GM21515 (cell line): ENCODE data around the gene CXCL1.

Experiments
- ATAC-seq: cut with Tn5 transposase; IDR thresholded peaks from one replicate; pipeline ENCODE4 v1.9.1; 2021; ENCODE audit not compliant: unreplicated experiment

Gene CXCL1

GRCh38 chr4:73869130-73870055, at the start of gene CXCL1:
Gene CXCL1, plus strand, starts transcription at chr4:73869393. Its CDS starts 78 bp downstream, at chr4:73869471.
- no peak for ATAC-seq

- ATAC-seq = no peak
Measured at GRCh38 chr4:73821325-73821724, 47.9 kb upstream of the CXCL1 start.

- ATAC-seq = no peak
Measured at GRCh38 chr4:73822389-73822788, 46.8 kb upstream of the CXCL1 start.

- ATAC-seq = no peak
Measured at GRCh38 chr4:73822812-73823504, 46.2 kb upstream of the CXCL1 start.

- no peak for ATAC-seq
Measured at GRCh38 chr4:73823760-73824159, 45.4 kb upstream of the CXCL1 start.

GRCh38 chr4:73828956-73829355, 40.2 kb upstream of the CXCL1 start:
- no peak for ATAC-seq

GRCh38 chr4:73831569-73831968, 37.6 kb upstream of the CXCL1 start:
- no peak for ATAC-seq

- ATAC-seq = no peak
Measured at GRCh38 chr4:73832651-73833237, 36.4 kb upstream of the CXCL1 start.

GRCh38 chr4:73836373-73837279, 32.6 kb upstream of the CXCL1 start, which contains the start of gene CXCL6:
Gene CXCL6, plus strand, starts transcription at chr4:73836678. Its CDS starts 73 bp downstream, at chr4:73836751.
- ATAC-seq = no peak

- no peak for ATAC-seq
Measured at GRCh38 chr4:73839071-73839470, 30.1 kb upstream of the CXCL1 start.

- no peak for ATAC-seq
Measured at GRCh38 chr4:73839715-73840114, 29.5 kb upstream of the CXCL1 start.

- ATAC-seq = no peak
Measured at GRCh38 chr4:73841243-73841925, 27.8 kb upstream of the CXCL1 start.

GRCh38 chr4:73842696-73843095, 26.5 kb upstream of the CXCL1 start:
- no peak for ATAC-seq

GRCh38 chr4:73843369-73843768, 25.8 kb upstream of the CXCL1 start:
- no peak for ATAC-seq

GRCh38 chr4:73844345-73844744, 24.8 kb upstream of the CXCL1 start:
- no peak for ATAC-seq

GRCh38 chr4:73844806-73845205, 24.4 kb upstream of the CXCL1 start:
- ATAC-seq = no peak

- no peak for ATAC-seq
Measured at GRCh38 chr4:73847526-73848182, 21.5 kb upstream of the CXCL1 start.

- ATAC-seq = no peak
Measured at GRCh38 chr4:73848183-73848777, 20.9 kb upstream of the CXCL1 start.
